IMR-90 (cell line): ENCODE results near the gene ALDH1L2. TPM values are rescaled to one million over a fixed set of nuclear protein-coding genes. Genes with fewer than 3 reads are reported as not detected.

Experiments used
- ATAC-seq: fragments of 200-7000 bp; cut with Tn5 transposase; 2 replicates; pipeline ENCODE4 v1.9.1; 2020; ENCODE audit warnings: low read depth, mild to moderate bottlenecking, moderate library complexity
- BruUV-seq: library from RNA; stranded (reverse); fragments of 400-500 nt; replicated peaks from 2 replicates; lab custom pipeline; 2021; lab: Mats Ljungman, UMichigan
- CTCF ChIA-PET: fragments of 300-600 bp; formaldehyde crosslinking; extraction: SDS; loops from one replicate; lab custom pipeline; 2021; ENCODE audit warnings: antibody characterized with exemption; lab: Yijun Ruan, JAX
- POLR2A ChIA-PET: fragments of 300-600 bp; sonication (Branson Sonifier 250); formaldehyde crosslinking; loops from one replicate; lab custom pipeline; 2022; ENCODE audit warnings: antibody characterized with exemption; ENCODE audit not compliant: unreplicated experiment; lab: Charles Lee
- DNase-seq: peaks from one replicate; pipeline ENCODE4 v3.0.0; 2013
- H2AFZ ChIP-seq: replicated peaks from 2 replicates; pipeline ENCODE3; 2013; ENCODE audit warnings: low read length, mild to moderate bottlenecking; ENCODE audit not compliant: poor library complexity
- H2AK5ac ChIP-seq: 2 replicates; pipeline ENCODE4 v1.6.1; 2013; ENCODE audit warnings: low read depth, low read length, inconsistent platforms
- H2AK9ac ChIP-seq: replicated peaks from 2 replicates; pipeline ENCODE3; 2013; ENCODE audit warnings: mild to moderate bottlenecking, low read depth, low read length, moderate library complexity; ENCODE audit not compliant: poor library complexity
- H2BK120ac ChIP-seq: 2 replicates; pipeline ENCODE4 v1.6.1; 2013; ENCODE audit warnings: low read depth, low read length, inconsistent platforms
- H2BK15ac ChIP-seq: 3 replicates; pipeline ENCODE4 v1.6.1; 2013; ENCODE audit warnings: low read depth, low read length, inconsistent platforms
- H2BK20ac ChIP-seq: 2 replicates; pipeline ENCODE4 v1.6.1; 2013; ENCODE audit warnings: low read depth, mild to moderate bottlenecking, inconsistent platforms, low read length, moderate library complexity
- H2BK5ac ChIP-seq: 2 replicates; pipeline ENCODE4 v1.6.1; 2013; ENCODE audit warnings: mild to moderate bottlenecking, low read depth, low read length, inconsistent platforms; ENCODE audit not compliant: poor library complexity, severe bottlenecking
- H3K14ac ChIP-seq: replicated peaks from 2 replicates; pipeline ENCODE4 v1.6.1; 2013; ENCODE audit warnings: low read depth, low read length, inconsistent platforms
- H3K18ac ChIP-seq: 2 replicates; pipeline ENCODE4 v1.6.1; 2013; ENCODE audit warnings: low read depth, low read length, control low read depth
- H3K23ac ChIP-seq: 2 replicates; pipeline ENCODE4 v1.6.1; 2013; ENCODE audit warnings: low read depth, low read length, inconsistent platforms
- H3K27ac ChIP-seq: 2 replicates; pipeline ENCODE4 v1.5.1; 2013; ENCODE audit warnings: mild to moderate bottlenecking, control low read depth, low read length; ENCODE audit not compliant: insufficient read depth
- H3K27me3 ChIP-seq: 2 replicates; pipeline ENCODE4 v1.6.1; 2013; ENCODE audit warnings: low read length; ENCODE audit not compliant: control insufficient read depth, insufficient read depth
- H3K36me3 ChIP-seq: 2 replicates; pipeline ENCODE4 v1.6.1; 2013; ENCODE audit warnings: low read length, mixed read lengths; ENCODE audit not compliant: control insufficient read depth, insufficient read depth
- H3K4ac ChIP-seq: 2 replicates; pipeline ENCODE4 v1.6.1; 2013; ENCODE audit warnings: low read depth, low read length, inconsistent platforms
- H3K4me1 ChIP-seq: 2 replicates; pipeline ENCODE4 v1.6.1; 2013; ENCODE audit warnings: low read length, mixed read lengths; ENCODE audit not compliant: control insufficient read depth, insufficient read depth
- H3K4me2 ChIP-seq: 2 replicates; pipeline ENCODE4 v1.6.1; 2013; ENCODE audit warnings: low read depth, mild to moderate bottlenecking, control low read depth, low read length, moderate library complexity
- H3K4me3 ChIP-seq: 2 replicates; pipeline ENCODE4 v1.5.1; 2013; ENCODE audit warnings: low read depth, mild to moderate bottlenecking, control low read depth, low read length, moderate library complexity; ENCODE audit not compliant: insufficient read depth
- H3K56ac ChIP-seq: 2 replicates; pipeline ENCODE4 v1.6.1; 2013; ENCODE audit warnings: low read length, inconsistent platforms; ENCODE audit not compliant: insufficient read depth; ENCODE audit errors: extremely low read depth
- H3K79me1 ChIP-seq, 2 experiments: 2 replicates each; pipeline ENCODE4 v1.6.1; 2013; ENCODE audit warnings: low read length in 2 of 2, inconsistent platforms in 1 of 2, low read depth in 1 of 2
- H3K9ac ChIP-seq: 2 replicates; pipeline ENCODE4 v1.6.1; 2013; ENCODE audit warnings: low read depth, low read length, control low read depth
- H3K9me1 ChIP-seq: 2 replicates; pipeline ENCODE4 v1.6.1; 2013; ENCODE audit warnings: low read length, inconsistent platforms; ENCODE audit not compliant: insufficient read depth
- H3K9me3 ChIP-seq: 2 replicates; pipeline ENCODE4 v1.6.1; 2013; ENCODE audit warnings: low read length; ENCODE audit not compliant: control insufficient read depth, insufficient read depth
- H4K20me1 ChIP-seq: 2 replicates; pipeline ENCODE4 v1.6.1; 2013; ENCODE audit warnings: low read length, inconsistent platforms; ENCODE audit not compliant: insufficient read depth
- H4K5ac ChIP-seq: 2 replicates; pipeline ENCODE4 v1.6.1; 2013; ENCODE audit warnings: mild to moderate bottlenecking, low read depth, low read length, control low read depth
- H4K8ac ChIP-seq, 2 experiments: 2 replicates each; pipeline ENCODE4 v1.6.1; 2013; ENCODE audit warnings: low read depth in 2 of 2, low read length in 2 of 2, control low read depth in 1 of 2, inconsistent platforms in 1 of 2
- H4K91ac ChIP-seq: 2 replicates; pipeline ENCODE4 v1.6.1; 2013; ENCODE audit warnings: low read depth, low read length, inconsistent platforms; ENCODE audit not compliant: insufficient read depth
- BHLHE40 ChIP-seq: fragments of 150-350 bp; IDR thresholded peaks from 2 replicates; pipeline ENCODE4 v1.6.1; 2016; ENCODE audit warnings: mild to moderate bottlenecking, low read depth, low read length
- FOS ChIP-seq: fragments of 150-350 bp; IDR thresholded peaks from 2 replicates; pipeline ENCODE4 v1.6.1; 2016; ENCODE audit warnings: low read depth, low read length
- MAFK ChIP-seq: IDR thresholded peaks from 2 replicates; pipeline ENCODE4 v1.6.1; 2012; ENCODE audit warnings: low read depth, low read length, improper control_type of control experiment
- MAZ ChIP-seq: IDR thresholded peaks from 2 replicates; pipeline ENCODE4 v1.6.1; 2012; ENCODE audit warnings: low read depth, mild to moderate bottlenecking, low read length, improper control_type of control experiment, moderate library complexity, borderline replicate concordance
- MXI1 ChIP-seq: IDR thresholded peaks from 2 replicates; pipeline ENCODE4 v1.6.1; 2012; ENCODE audit warnings: low read depth, mild to moderate bottlenecking, low read length, moderate library complexity, borderline replicate concordance
- NFE2L2 ChIP-seq: fragments of 150-350 bp; IDR thresholded peaks from 2 replicates; pipeline ENCODE4 v1.6.1; 2016; ENCODE audit warnings: low read depth, mild to moderate bottlenecking, low read length
- POLR2A ChIP-seq: IDR thresholded peaks from 2 replicates; pipeline ENCODE4 v1.6.1; 2012; ENCODE audit warnings: mild to moderate bottlenecking, low read depth, low read length
- RFX5 ChIP-seq: IDR thresholded peaks from 2 replicates; pipeline ENCODE4 v1.8.0; 2012; ENCODE audit warnings: low read depth, mild to moderate bottlenecking, low read length, moderate library complexity
- SMC3 ChIP-seq: fragments of 150-350 bp; IDR thresholded peaks from 2 replicates; pipeline ENCODE4 v1.6.1; 2016; ENCODE audit warnings: low read depth, mild to moderate bottlenecking, antibody characterized with exemption, low read length, moderate library complexity
- WGBS, 2 experiments: methylation state at CpG; one replicate each; pipeline versions ENCODE4 v1.1.5 to v1.1.7; 2013; ENCODE audit warnings: missing lambda C conversion rate in 2 of 2; ENCODE audit not compliant: insufficient read length in 1 of 2; ENCODE audit errors: extremely low coverage in 2 of 2; 5-methylcytosine and 5-hydroxymethylcytosine counted together
- dilution Hi-C: fragments of 300-500 bp; cut with HindIII; formaldehyde crosslinking; loops from one replicate; pipeline ENCODE4 v1.14.3; 2018; ENCODE audit warnings: low sequenced_read_pairs; ENCODE audit not compliant: unreplicated experiment
- in situ Hi-C: fragments of 300-500 bp; cut with MboI; formaldehyde crosslinking; loops from 3 replicates; pipeline ENCODE4 v1.14.3; 2019; ENCODE audit warnings: low sequenced_read_pairs, inconsistent platforms, mixed read lengths
- intact Hi-C: fragments of 100-400 bp; cut with micrococcal nuclease; formaldehyde crosslinking; loops from 2 replicates; pipeline ENCODE4 v1.10.0; 2022
- polyA plus RNA-seq, 3 experiments: library from polyadenylated mRNA; depleted of rRNA; stranded (reverse); fragments of >200 nt; gene quantifications; 2 replicates each; pipeline ENCODE4 v1.2.3, GENCODE V29; 2012; ENCODE audit warnings: low replicate concordance in 1 of 3
- total RNA-seq: library from RNA; depleted of rRNA; stranded (reverse); fragments of >200 nt; gene quantifications from 2 replicates; pipeline ENCODE4 v1.2.3, GENCODE V29; 2012
- TF ChIP-seq, protein P1 (sequence below): fragments of 150-350 bp; IDR thresholded peaks from 2 replicates; pipeline ENCODE4 v1.6.1; 2016; ENCODE audit warnings: low read depth, mild to moderate bottlenecking, low read length, moderate library complexity, borderline replicate concordance
- TF ChIP-seq, protein P2 (sequence below): fragments of 150-350 bp; IDR thresholded peaks from 2 replicates; pipeline ENCODE4 v1.6.1; 2017; ENCODE audit warnings: mild to moderate bottlenecking, antibody characterized with exemption, low read length, low read depth

ALDH1L2 gene
- total and polyA plus RNA-seq, 2 of the 4 experiments (the other 2 are of a cell fraction), result 21.1 to 22.8 TPM

DNA sequence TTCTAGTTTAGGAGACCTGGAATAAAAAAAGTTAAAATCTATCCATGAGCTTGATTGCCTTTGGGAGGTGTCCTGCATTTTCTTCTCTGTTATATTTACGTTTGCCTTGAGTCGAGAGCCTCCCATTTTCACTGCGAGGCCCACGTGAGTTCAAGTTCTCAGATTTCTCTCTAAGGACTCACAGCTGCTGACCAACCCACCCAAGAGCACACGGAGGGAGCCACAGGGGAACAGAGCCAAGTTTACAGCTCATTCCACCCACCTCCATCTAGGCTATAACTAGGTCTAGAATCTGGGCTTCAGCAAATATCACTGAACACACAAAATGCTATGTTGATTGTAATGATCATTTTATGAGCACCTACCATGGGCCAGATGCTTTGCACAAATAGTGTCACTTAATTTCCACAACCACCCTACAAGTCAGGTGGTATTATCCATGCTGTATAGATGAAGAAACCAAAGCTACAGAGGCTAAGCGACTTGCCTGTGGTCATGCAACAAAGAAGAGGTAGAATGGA lies 16.7 kb downstream of the ALDH1L2 start:
- CTCF ChIA-PET, result interaction anchor here (1.0 kb wide), 1 partner anchor 14 kb away, joined by 4 read pairs; no protein-coding TSS in a partner anchor
- ATAC-seq (peak; percentile 64), DNase-seq (peak; percentile 85)
- Histone ChIP-seq H3K14ac (no peak overlapping the region), H2AK5ac (no peak overlapping the region), H4K91ac (no peak overlapping the region), H3K36me3 (peaks cover 38% of the 10 kb centered on the region), H3K4me1 (peaks cover 4% of the 10 kb centered on the region), H2AFZ (no peak overlapping the region), H2BK20ac (no peak overlapping the region), H3K79me1 (peaks cover 3 to 9% of the 10 kb centered on the region in 2 experiments; a peak in 2 of 4 replicates), H2AK9ac (no peak overlapping the region), H2BK120ac (no peak overlapping the region), H2BK5ac (no peak overlapping the region), H3K4me3 (no peak overlapping the region), H4K8ac (no peak overlapping the region), H3K9me1 (peaks cover 8% of the 10 kb centered on the region; the same call in 1 of the 2 replicates), H3K9me3 (no peaks in the 10 kb centered on the region), H4K20me1 (no peaks in the 10 kb centered on the region; the same call in 1 of the 2 replicates), H2BK15ac (no peak overlapping the region), H3K18ac (no peak overlapping the region), H4K5ac (no peak overlapping the region), H3K23ac (no peak overlapping the region), H3K9ac (no peak overlapping the region), H3K27ac (no peak overlapping the region), H3K4me2 (peak overlapping the region; percentile 2; the same call in 1 of the 2 replicates), H3K56ac (no peak overlapping the region), H3K4ac (no peak overlapping the region), H3K27me3 (no peaks in the 10 kb centered on the region)
- intact Hi-C loops (no loop called here), in situ Hi-C loops (loop anchor here (25.0 kb wide), 1 partner anchor 880 kb away; no protein-coding TSS in a partner anchor), dilution Hi-C loops (no loop called here)
- POLR2A ChIA-PET, result no interaction called here
- 100% methylated on average over 1 of the region's 6 CpGs; no CpG with 5 or more reads in 1 of the 2 experiments for WGBS, 2 experiments
- BruUV-seq, result no TSS peak
- TF ChIP-seq, protein P1, sequence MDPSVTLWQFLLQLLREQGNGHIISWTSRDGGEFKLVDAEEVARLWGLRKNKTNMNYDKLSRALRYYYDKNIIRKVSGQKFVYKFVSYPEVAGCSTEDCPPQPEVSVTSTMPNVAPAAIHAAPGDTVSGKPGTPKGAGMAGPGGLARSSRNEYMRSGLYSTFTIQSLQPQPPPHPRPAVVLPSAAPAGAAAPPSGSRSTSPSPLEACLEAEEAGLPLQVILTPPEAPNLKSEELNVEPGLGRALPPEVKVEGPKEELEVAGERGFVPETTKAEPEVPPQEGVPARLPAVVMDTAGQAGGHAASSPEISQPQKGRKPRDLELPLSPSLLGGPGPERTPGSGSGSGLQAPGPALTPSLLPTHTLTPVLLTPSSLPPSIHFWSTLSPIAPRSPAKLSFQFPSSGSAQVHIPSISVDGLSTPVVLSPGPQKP, result no peak
- no peak for TF ChIP-seq NFE2L2
- TF ChIP-seq MXI1, result 0 out of 2 replicates have a peak, but pooled peaks have one; percentile 17
- no peak for TF ChIP-seq MAZ
- TF ChIP-seq MAFK, result no peak
- no peak for TF ChIP-seq BHLHE40
- TF ChIP-seq FOS, result no peak
- no peak for TF ChIP-seq POLR2A
- no peak for TF ChIP-seq RFX5
- TF ChIP-seq, protein P2, sequence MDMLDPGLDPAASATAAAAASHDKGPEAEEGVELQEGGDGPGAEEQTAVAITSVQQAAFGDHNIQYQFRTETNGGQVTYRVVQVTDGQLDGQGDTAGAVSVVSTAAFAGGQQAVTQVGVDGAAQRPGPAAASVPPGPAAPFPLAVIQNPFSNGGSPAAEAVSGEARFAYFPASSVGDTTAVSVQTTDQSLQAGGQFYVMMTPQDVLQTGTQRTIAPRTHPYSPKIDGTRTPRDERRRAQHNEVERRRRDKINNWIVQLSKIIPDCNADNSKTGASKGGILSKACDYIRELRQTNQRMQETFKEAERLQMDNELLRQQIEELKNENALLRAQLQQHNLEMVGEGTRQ, result peak; percentile 43; the same call in 1 of the 2 replicates
- no peak for TF ChIP-seq SMC3
